EH (cell line): ENCODE measurements around the gene EML3.
"Not testable (repeated sequence)": the region's sequence is repeated elsewhere in the genome, so short reads cannot be mapped to it uniquely, and the experiment has no call there.

Source experiments
- DNase-seq: peaks from one replicate; pipeline ENCODE4 v3.0.0-alpha.2; 2015; ENCODE audit warnings: low read depth

EML3 gene, protein sequence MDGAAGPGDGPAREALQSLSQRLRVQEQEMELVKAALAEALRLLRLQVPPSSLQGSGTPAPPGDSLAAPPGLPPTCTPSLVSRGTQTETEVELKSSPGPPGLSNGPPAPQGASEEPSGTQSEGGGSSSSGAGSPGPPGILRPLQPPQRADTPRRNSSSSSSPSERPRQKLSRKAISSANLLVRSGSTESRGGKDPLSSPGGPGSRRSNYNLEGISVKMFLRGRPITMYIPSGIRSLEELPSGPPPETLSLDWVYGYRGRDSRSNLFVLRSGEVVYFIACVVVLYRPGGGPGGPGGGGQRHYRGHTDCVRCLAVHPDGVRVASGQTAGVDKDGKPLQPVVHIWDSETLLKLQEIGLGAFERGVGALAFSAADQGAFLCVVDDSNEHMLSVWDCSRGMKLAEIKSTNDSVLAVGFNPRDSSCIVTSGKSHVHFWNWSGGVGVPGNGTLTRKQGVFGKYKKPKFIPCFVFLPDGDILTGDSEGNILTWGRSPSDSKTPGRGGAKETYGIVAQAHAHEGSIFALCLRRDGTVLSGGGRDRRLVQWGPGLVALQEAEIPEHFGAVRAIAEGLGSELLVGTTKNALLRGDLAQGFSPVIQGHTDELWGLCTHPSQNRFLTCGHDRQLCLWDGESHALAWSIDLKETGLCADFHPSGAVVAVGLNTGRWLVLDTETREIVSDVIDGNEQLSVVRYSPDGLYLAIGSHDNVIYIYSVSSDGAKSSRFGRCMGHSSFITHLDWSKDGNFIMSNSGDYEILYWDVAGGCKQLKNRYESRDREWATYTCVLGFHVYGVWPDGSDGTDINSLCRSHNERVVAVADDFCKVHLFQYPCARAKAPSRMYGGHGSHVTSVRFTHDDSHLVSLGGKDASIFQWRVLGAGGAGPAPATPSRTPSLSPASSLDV

DNA sequence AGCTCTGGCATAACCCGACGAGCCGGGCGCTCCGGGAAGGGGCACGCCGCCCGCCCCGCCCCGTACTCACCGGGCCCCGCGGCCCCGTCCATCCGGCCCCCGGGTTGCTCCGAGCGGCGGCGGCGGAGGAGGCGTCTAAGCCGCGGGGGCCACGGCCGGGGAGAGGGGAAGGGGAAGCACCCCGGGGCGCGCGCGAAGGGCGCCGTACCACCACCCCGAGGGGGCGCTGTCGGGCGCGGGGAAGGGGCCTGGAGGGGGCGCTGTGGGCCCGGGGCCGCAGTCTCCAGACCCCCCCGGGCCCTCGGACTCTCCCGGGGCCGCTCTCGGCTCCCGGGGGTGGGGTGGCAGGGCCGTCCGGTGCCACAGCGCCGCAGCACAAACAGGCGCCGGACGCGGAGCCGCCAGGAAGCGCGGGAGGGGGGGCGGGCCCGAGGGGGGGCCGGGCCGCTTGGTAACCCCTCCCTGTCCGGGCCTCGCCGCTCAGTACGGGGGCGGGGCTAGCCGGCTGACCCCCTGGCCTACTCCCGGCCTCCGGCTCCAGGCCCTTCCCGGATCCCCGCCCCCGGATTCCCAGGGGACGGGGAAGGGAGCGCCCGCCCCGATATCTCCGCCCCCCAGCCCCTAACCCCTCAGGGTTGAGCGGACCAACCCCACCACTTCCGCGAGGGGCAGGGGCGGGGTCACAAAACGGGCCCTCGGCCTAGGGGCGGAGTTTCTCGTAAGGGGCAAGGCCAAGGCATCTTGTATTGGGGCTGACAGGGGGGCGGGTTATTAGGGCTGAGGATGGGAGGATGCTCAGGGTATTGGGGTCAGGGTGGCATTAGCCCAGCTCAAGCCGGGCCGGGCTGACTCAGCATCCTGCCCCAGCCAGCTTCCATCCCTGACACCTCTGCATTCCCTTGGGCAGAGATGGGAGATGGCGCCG is at the start of gene EML3, which contains the start of gene ROM1:
Gene EML3 (minus strand): TSS at position 410 of the 925 bp plus-strand sequence. CDS start 318 bp downstream, at position 92.
Gene ROM1 (plus strand): TSS at position 892 of the 925 bp plus-strand sequence. CDS start 25 bp downstream, at position 917.
- DNase-seq, result peak; percentile 90

DNA sequence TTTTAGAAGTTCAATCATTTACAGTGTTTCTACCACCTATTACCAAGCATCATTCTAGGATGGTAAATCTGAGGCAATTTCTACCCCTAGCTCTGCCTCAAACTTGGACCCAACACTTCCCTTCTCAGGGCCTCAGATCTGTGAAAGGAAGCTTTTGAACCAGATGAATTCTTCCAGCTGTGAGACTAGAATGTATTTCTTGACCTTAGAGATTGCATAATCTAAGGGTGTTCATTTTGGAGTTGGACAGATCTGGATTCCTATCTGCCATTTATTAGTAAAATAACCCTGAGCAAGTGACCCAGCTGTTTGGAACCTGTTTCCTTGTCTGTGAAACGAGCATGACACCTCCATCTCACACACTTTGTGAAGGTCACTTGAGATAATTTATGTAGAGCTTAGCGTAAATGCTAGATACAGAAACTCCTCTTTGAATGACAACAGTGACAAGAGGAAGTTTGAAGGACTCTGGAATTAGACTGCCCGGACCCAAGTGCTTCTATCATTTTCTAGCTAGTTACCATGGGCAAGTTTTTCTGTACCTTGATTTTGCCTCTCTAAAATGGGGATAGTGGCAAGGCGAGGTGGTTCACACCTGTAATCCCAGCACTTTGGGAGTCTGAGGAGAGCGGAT is 44.3 kb upstream of the EML3 start:
- no peak for DNase-seq

GRCh38 chr11:62654297-62654696 is 41.7 kb upstream of the EML3 start:
- no peak for DNase-seq

DNA sequence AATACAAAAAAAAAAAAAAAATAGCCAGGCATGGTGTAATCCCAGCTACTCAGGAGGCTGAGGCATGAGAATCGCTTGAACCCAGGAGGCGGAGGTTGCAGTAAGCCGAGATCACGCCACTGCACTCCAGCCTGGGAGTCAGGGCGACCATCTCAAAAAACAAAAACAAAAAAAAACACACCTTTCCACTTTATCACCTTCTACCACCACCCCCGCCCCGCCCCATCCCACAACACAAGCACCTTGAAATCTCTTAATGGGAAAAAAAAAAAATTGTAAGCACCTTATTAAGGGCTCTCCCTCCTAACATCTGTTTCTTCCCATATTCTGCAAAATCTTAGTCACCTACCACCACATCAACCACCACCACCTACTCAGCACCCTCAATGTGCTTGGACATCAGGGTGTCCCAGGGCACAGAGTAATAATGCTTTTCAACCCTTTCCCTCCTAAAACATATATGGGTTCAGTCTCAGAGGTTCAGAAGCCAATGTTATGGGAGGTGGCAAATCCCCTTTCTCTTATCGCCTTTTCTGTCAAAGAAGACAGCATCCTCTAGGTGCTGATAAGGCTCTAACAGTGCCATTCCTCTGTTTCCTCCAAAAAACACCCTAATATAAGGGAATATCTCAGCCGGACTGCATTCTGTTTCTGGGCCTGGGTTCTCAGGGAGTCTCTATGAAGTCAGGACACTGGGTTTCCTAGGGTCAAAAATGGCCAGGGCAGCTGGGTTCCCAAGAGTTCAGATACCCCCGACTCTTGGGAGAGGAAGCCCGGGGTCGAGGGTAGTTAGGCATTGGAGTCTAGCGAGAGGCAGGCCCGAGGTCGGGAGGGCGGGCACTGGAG is 39.8 kb upstream of the EML3 start:
- no peak for DNase-seq

DNA sequence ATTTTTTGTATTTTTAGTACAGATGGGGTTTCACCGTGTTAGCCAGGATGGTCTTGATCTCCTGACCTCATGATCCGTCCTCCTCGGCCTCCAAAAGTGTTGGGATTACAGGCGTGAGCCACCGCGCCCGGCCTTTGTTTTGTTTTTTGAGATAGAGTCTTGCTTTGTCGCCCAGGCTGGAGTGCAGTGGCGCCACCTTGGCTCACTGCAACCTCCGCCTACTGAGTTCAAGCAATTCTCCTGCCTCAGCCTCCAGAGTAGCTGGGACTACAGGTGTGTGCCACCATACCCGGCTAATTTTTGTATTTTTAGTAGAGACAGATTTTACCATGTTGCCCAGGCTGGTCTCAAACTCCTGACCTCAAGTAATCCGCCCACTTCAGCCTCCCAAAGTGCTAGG is 37.7 kb upstream of the EML3 start:
- DNase-seq, result not testable (repeated sequence)

DNA sequence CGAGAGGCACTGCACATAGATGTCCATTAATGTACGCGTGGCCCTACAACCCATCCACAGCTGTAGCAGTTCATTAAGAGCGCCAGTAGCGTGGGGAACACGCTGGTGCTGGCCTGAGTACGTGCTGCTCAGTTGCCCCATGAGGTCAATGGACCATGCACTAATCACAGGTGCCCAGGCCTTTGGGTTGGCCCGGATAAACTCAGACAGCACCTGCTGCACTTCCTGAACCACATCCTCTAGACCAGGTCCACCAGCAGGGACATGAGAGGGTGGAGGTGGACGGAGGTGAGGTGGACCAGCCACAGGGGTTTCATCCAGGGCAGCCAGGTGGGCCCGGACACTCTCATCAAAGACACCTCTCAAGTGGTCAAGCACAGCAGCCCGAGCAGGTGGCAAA is 36.9 kb upstream of the EML3 start:
- no peak for DNase-seq

DNA sequence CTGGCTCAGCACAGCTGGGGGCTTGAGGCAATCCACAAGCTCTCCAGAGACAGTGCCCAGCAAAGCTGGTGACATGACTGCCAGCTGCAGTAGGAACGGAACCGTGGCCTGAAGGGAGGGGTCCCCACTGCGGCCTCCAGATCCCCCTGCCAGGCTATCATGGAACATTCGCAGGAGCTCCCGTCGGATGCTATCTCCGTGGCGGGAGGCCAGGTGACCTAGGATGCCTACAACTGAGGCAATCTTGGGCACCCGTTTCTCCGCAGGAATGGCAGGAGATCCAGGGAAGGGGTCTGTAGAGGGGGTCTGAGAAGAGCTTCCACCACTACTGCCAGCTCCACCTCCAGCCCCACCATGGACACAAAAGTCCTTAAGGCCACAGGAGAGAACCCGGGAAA is 36.4 kb upstream of the EML3 start:
- no peak for DNase-seq

DNA sequence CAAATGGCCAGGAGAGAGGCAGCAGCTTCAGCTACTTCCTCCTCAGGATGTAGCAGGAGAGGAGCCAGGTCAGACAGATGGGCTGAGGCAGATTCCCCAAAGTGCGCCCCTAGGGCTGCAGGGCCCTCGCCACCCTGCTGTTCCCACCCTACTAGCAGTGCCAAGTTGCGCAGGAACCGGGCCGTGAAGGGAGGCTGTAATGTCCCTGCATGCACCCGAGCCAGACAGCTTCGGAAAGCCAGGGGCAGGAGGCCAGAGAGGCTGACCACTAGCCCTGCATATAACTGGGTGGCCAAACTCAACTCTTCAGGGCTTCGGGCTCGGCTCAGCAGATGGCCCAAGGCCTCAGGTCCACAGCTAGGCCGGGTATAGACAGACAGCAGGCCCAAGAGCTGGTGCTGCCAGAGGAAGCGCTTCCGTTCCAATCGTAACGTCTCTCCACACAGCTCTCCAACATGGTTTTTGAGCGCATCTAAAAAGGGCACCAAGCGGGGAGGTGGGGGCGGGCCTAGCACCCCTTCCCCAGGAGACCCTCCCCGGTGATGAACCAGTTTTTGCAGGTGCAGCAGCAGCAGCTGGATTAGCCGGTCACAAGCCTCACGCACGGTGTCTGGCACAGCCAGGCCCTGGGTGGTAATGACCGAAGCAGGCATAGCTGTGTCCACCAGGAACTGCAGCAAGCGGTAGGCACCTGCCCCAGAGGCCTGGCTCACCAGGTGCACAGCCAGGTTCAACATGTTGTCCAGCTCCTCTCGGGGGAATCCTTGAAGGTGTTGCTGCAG is 35.8 kb upstream of the EML3 start:
- DNase-seq, result no peak

GRCh38 chr11:62647609-62648005 is 35.0 kb upstream of the EML3 start:
- no peak for DNase-seq

GRCh38 chr11:62646825-62647608 is 34.4 kb upstream of the EML3 start:
- no peak for DNase-seq

- DNase-seq, result peak; percentile 98
These were observed 33.6 kb upstream of the EML3 start, which contains the start of gene GANAB for GRCh38 chr11:62645946-62646824. Gene GANAB (minus strand): TSS chr11:62646613. CDS start chr11:62646599, 14 bp downstream.

GRCh38 chr11:62645671-62645945 is 33.0 kb upstream of the EML3 start:
- DNase-seq, result no peak

DNA sequence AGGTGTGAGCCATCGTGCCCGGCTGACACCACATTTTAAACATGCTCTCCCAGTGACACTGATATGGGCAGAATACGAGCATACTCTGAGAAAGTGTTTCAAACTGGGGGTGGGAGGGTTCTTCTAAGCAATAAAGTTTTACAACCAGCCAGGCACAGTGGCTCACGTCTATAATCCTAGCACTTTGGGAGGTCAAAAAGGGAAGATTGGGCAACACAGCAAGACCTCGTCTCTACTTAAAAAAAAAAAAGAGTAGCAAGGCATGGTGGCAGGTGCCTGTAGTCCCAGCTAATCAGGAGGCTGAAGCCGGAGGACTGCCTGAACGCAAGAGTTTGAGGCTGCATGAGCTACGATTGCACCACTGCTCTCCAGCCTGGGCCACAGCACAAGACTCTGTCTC is 31.6 kb upstream of the EML3 start:
- DNase-seq, result no peak

GRCh38 chr11:62632492-62632891 is 19.9 kb upstream of the EML3 start:
- no peak for DNase-seq

DNA sequence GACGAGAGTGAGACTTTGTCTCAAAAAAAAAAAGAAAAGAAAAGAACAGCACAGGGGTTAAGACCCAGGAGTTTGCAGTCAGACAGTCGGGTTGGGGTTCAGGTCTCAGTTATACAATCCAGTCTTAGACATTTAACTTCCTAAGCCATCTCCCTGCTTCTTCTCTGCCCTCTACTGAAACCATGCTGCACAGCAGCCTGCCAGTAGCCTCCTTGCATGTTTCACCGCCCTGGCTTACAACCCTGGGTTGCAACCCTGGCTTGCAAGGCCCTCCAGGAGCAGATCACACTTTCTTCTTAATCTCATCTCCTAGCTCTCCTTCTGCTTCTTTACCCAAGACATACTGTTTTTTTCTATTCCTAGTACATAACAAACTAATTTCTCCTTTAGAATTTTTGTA is 15.1 kb upstream of the EML3 start:
- DNase-seq, result no peak

DNA sequence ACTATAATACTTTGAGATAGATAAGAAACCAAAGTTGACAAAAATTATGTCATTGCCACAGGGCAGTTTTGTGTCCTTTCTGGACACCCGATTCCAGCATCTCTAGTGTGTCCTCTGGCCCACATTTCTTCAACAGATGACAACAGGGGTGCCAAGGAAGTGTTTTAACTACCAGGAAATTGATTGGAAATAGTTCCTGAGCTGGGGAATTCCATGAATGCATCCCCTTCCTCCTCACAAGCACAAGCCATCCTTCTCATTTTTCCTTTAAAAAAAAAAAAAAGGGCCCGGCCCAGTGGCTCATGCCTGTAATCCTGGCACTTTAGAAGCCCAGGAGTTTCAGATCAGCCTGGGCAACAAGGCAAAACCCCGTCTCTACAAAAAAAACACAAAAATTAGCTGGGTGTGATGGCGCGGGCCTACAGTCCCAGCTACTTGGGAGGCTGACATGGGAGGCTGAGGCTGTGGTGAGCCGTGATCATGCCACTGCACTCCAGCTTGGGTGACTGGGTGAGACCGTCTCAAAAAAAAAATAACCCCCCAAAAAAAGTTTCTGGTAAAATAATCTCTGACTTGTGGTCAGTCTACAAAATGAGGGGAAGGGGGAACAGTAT is 10.0 kb upstream of the EML3 start:
- DNase-seq, result no peak
